Measurements from ENCODE around the gene QPRT.
"Not testable (repeated sequence)": the region's sequence is repeated elsewhere in the genome, so short reads cannot be mapped to it uniquely, and the experiment has no call there.

The QPRT gene

DNA sequence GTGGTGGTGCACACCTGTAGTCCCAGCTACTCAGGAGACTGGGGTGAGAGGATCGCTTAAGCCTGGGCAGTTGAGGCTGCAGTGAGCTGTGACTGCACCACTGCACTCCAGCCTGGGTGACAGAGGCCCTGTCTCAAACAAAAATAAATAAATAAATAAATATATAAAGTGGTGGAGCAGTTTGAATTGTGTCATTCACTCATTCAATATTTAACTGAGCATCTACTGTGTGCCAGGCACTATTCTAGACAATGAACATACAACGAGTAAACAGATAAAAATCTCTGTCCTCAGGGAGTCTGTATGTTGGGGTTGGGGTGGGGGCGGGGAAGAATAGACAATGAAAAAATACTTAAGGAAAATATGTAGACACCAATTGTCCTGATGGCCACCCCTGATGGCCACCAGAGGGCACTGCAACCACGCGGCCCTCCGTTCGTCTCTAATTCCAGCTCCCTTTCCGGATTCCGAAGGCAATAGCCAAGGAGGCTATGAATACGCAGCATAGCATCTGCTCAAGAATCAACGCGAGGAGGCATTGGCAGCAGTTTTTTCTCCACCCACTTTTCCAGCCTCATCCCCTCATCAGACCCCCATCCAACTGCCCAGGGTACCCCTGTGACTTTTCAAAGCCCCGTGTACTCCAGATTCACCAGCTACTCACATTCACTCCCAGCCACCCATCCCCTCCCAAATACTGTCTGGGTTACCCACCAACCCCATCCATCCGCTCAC is 21.4 kb downstream of the QPRT start:
- TF ChIP-seq, protein P1, sequence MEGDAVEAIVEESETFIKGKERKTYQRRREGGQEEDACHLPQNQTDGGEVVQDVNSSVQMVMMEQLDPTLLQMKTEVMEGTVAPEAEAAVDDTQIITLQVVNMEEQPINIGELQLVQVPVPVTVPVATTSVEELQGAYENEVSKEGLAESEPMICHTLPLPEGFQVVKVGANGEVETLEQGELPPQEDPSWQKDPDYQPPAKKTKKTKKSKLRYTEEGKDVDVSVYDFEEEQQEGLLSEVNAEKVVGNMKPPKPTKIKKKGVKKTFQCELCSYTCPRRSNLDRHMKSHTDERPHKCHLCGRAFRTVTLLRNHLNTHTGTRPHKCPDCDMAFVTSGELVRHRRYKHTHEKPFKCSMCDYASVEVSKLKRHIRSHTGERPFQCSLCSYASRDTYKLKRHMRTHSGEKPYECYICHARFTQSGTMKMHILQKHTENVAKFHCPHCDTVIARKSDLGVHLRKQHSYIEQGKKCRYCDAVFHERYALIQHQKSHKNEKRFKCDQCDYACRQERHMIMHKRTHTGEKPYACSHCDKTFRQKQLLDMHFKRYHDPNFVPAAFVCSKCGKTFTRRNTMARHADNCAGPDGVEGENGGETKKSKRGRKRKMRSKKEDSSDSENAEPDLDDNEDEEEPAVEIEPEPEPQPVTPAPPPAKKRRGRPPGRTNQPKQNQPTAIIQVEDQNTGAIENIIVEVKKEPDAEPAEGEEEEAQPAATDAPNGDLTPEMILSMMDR (IDR thresholded peaks at IDR 0.05; ENCODE audit: unreplicated experiment in 3 of 3), result peak; percentile 62 to 74 (median 69)
- peaks cover 6% of the 10 kb centered on the region for H3K27me3 Mint-ChIP-seq (ENCODE audit: low read depth)
- H3K9me3 Mint-ChIP-seq, result peaks cover 20% of the 10 kb centered on the region
- H3K4me3 Mint-ChIP-seq, result peak overlapping the region in 1 of 3 experiments; percentile 7
- peaks cover 47% of the 10 kb centered on the region for H3K36me3 Mint-ChIP-seq (ENCODE audit: low read depth)
- H3K27ac Mint-ChIP-seq, result peak overlapping the region in 1 of 3 experiments; percentile 75
- peaks cover 13% of the 10 kb centered on the region for H3K4me1 Mint-ChIP-seq

DNA sequence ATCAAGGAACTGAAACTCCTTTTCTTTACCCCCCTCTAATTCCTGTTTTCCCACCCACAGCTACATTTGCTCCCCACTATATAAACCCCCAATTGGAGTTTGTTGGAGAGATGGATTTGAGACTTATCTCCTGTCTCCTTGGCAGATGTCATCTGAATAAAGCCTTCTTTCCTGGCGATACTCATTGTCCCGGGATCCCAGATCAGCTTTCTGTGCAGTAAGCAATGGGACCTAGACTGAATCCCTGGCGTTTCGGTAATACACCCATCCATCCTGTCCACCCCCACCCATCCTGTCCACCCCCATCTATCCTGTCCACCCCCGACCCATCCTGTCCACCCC is 22.2 kb downstream of the QPRT start:
- Mint-ChIP-seq H3K36me3 (ENCODE audit: low read depth) (peaks cover 42% of the 10 kb centered on the region), H3K27ac (no peak overlapping the region), H3K4me3 (no peak overlapping the region), H3K9me3 (peaks cover 20% of the 10 kb centered on the region), H3K27me3 (ENCODE audit: low read depth) (peaks cover 6% of the 10 kb centered on the region), H3K4me1 (peaks cover 9% of the 10 kb centered on the region)
- TF ChIP-seq, protein P1 (IDR thresholded peaks at IDR 0.05; ENCODE audit: unreplicated experiment in 3 of 3), result no peak

DNA sequence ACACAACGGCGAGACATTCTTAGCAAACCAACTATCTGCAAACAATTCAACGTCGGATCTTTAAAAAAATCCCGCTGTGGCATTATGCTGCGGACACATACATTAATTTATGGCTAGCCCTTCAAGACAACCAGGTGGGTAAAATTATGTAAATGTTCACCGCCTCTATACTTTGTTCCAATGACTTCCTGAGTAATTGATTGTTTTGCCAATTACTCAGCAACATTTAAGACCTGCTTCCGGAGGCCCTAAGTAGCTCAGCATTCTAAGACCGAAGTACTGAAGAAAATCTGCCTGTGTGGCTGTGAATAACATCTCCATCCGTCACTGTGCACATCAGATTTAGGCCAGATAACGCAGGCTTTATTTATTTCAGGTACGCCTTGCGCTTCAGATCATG is 23.3 kb downstream of the QPRT start:
- Mint-ChIP-seq H3K27me3 (ENCODE audit: low read depth) (peaks cover 6% of the 10 kb centered on the region), H3K4me1 (peaks cover 9% of the 10 kb centered on the region), H3K9me3 (peaks cover 20% of the 10 kb centered on the region), H3K27ac (peak overlapping the region in 1 of 3 experiments; percentile 68), H3K4me3 (no peak overlapping the region), H3K36me3 (ENCODE audit: low read depth) (peaks cover 31% of the 10 kb centered on the region)
- TF ChIP-seq, protein P1 (IDR thresholded peaks at IDR 0.05; ENCODE audit: unreplicated experiment in 3 of 3), result no peak

DNA sequence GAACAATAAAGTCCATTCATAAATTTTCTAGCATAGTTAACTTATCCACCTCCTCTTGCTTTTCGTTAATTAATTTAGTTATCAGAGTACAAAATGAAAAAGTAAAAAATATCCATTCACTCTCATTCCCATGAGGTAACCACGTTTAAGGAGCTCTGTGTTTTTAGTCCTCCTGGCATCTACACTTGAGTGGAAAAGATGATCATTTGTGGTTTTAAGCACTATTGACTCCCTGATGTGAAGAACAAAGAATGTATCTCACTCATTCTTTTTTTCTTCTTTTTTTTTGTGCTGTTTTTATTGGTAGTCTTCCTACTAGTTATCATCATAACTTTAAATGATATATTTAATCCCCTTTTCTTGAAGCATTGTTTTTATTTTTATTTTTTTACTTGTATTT is 26.1 kb downstream of the QPRT start:
- Mint-ChIP-seq H3K27me3 (ENCODE audit: low read depth) (peaks cover 2% of the 10 kb centered on the region), H3K9me3 (peaks cover 5% of the 10 kb centered on the region), H3K4me1 (peaks cover 14% of the 10 kb centered on the region), H3K36me3 (ENCODE audit: low read depth) (peaks cover 6% of the 10 kb centered on the region), H3K27ac (no peak overlapping the region), H3K4me3 (no peak overlapping the region)
- TF ChIP-seq, protein P1 (IDR thresholded peaks at IDR 0.05; ENCODE audit: unreplicated experiment in 3 of 3), result no peak

DNA sequence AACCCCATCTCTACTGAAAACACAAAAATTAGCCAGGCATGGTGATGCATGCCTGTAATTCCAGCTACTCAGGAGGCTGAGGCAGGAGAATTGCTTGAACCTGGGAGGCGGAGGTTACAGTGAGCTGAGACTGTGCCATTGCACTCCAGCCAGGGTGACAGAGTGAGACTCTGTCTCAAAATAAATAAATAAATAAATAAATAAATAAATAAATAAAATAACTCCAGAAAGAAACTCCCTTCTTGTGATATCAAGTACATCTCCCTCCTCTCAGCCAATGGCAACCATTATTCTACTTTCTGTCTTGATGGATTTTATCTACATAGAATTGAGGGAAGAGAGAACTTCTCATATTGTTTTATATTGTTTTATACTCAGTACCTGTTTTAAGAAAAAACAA is 28.2 kb downstream of the QPRT start:
- peak overlapping the region; percentile 58 to 72 (median 72) for H3K27ac Mint-ChIP-seq
- H3K4me1 Mint-ChIP-seq, result peaks cover 19% of the 10 kb centered on the region
- H3K36me3 Mint-ChIP-seq (ENCODE audit: low read depth); H3K27me3 Mint-ChIP-seq (ENCODE audit: low read depth); H3K4me3 Mint-ChIP-seq; H3K9me3 Mint-ChIP-seq: not testable (repeated sequence)

DNA sequence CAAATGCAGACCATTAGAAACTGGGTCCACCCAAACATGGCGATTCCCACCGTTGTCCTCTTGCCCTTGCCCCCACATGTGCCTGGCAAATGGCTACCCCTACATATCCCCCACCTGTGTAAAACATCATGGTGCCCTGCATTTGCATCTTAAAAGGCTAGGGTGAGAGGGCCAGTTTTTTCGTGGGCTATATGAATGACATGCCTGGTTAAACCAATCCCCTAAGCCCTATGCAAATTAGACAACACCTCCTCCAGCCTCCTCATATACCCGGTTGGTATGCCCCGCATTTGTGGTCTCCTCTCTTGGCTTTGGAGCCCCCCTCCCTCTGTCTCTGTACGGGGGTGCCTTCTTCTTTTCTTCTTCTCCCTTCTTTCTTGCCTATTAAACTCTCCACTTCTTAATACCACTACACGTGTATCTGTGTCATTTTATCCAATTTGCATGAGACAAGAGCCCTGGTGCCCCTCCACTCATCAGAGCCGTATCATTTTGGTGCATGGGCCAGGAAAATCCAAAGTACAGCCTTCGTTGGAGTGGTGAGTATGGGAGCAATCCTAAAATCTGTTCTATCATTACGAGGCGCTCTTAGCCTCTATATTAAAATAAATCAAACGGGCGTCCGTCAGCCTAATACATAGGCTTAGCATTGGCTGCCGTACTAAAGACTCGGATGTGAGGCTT is 30.1 kb downstream of the QPRT start:
- Mint-ChIP-seq H3K27me3 (ENCODE audit: low read depth) (peaks cover 6% of the 10 kb centered on the region), H3K9me3 (no peaks in the 10 kb centered on the region), H3K27ac (peak overlapping the region in 1 of 3 experiments; percentile 19)

DNA sequence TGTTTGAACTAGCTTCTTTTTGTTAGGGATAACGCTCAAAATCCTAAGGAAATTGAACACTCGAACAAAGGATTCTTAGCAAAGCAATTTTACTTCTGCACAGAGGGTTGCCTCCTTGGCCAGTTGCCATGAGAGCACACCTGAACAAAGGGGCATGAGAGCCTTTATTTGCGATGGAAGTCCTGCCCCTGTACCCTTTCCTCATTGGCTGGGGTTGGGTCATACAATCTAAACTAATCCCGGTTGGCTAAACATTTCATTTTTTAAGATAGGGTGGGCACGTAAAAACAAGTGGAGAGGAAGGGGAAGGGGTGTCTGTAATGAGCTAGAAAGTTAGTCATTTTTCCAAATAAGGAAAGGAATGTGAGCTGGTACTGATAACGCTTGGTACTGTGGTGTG is 30.7 kb downstream of the QPRT start:
- not testable (repeated sequence) for H3K9me3 Mint-ChIP-seq; H3K36me3 Mint-ChIP-seq (ENCODE audit: low read depth); H3K4me3 Mint-ChIP-seq; H3K27me3 Mint-ChIP-seq (ENCODE audit: low read depth)
- Mint-ChIP-seq H3K27ac (peak overlapping the region in 2 of 3 experiments; percentile 65 to 68), H3K4me1 (peaks cover 13% of the 10 kb centered on the region)

More for the DNA sequence above, 30.1 kb downstream of the QPRT start:
- no peaks in the 10 kb centered on the region for H3K36me3 Mint-ChIP-seq (ENCODE audit: low read depth)
- H3K4me3 Mint-ChIP-seq, result no peak overlapping the region
- TF ChIP-seq, protein P1 (IDR thresholded peaks at IDR 0.05; ENCODE audit: unreplicated experiment in 3 of 3), result no peak
- H3K4me1 Mint-ChIP-seq, result peaks cover 13% of the 10 kb centered on the region

Measured in nephron (organoid).